Measurements from ENCODE around the gene MARCKSL1.
"Not testable (repeated sequence)": the region's sequence is repeated elsewhere in the genome, so short reads cannot be mapped to it uniquely, and the experiment has no call there.

The MARCKSL1 gene

GRCh38 chr1:32284777-32285176 is 51.3 kb downstream of the MARCKSL1 start:
- not testable (repeated sequence) for DNase-seq
